HepG2 (cell line): ENCODE measurements around the gene LILRB3. TPM values are rescaled to one million over a fixed set of nuclear protein-coding genes. Genes with fewer than 3 reads are reported as not detected.

Experiments
- BRCA1 ChIP-seq: sonication (generic); formaldehyde crosslinking; IDR thresholded peaks from 2 replicates; pipeline ENCODE4 v1.4.0; 2020; ENCODE audit warnings: missing genetic modification reagents
- CENPT ChIP-seq: sonication (generic); formaldehyde crosslinking; IDR thresholded peaks from 2 replicates; pipeline ENCODE4 v1.8.0; 2022; ENCODE audit warnings: low read depth, mild to moderate bottlenecking, moderate library complexity, missing genetic modification reagents
- FOXA3 ChIP-seq: IDR thresholded peaks from 2 replicates; pipeline ENCODE4 v1.6.1; 2016; ENCODE audit warnings: missing genetic modification reagents, missing compliant biosample characterization
- GTF2F1 ChIP-seq: fragments of 150-350 bp; IDR thresholded peaks from 2 replicates; pipeline ENCODE4 v1.6.1; 2014; ENCODE audit warnings: low read length
- KLF9 ChIP-seq: IDR thresholded peaks from 2 replicates; pipeline ENCODE4 v1.6.1; 2016; ENCODE audit warnings: low read depth
- MTA3 ChIP-seq: sonication (generic); formaldehyde crosslinking; IDR thresholded peaks from 2 replicates; pipeline ENCODE4 v1.4.0; 2020; ENCODE audit warnings: missing genetic modification reagents
- MXD4 ChIP-seq: IDR thresholded peaks from 2 replicates; pipeline ENCODE4 v1.6.1; 2016; ENCODE audit warnings: mild to moderate bottlenecking, missing biosample characterization, missing genetic modification reagents
- NAIF1 ChIP-seq: sonication (generic); formaldehyde crosslinking; IDR thresholded peaks from 2 replicates; pipeline ENCODE4 v1.5.0; 2020; ENCODE audit warnings: mild to moderate bottlenecking, missing genetic modification reagents, borderline replicate concordance
- NCOA1 ChIP-seq: sonication (generic); formaldehyde crosslinking; IDR thresholded peaks from 2 replicates; pipeline ENCODE4 v1.9.0; 2021; ENCODE audit warnings: missing genetic modification reagents
- NRL ChIP-seq: sonication (generic); formaldehyde crosslinking; IDR thresholded peaks from 2 replicates; pipeline ENCODE4 v1.5.0; 2020; ENCODE audit warnings: missing genetic modification reagents, mild to moderate bottlenecking, moderate library complexity, borderline replicate concordance
- PCBP2 ChIP-seq: fragments of 200-400 bp; formaldehyde crosslinking; optimal IDR thresholded peaks from 2 replicates; pipeline ENCODE3; 2018; ENCODE audit warnings: low read length, low read depth; ENCODE audit not compliant: poor library complexity, severe bottlenecking
- TFE3 ChIP-seq: IDR thresholded peaks from 2 replicates; pipeline ENCODE4 v1.6.1; 2016
- ZFX ChIP-seq: sonication (generic); formaldehyde crosslinking; IDR thresholded peaks from 2 replicates; pipeline ENCODE4 v1.4.0; 2020; ENCODE audit warnings: mild to moderate bottlenecking, low read depth, missing genetic modification reagents, moderate library complexity
- ZFY ChIP-seq: sonication (generic); formaldehyde crosslinking; IDR thresholded peaks from 2 replicates; pipeline ENCODE4 v1.4.0; 2020; ENCODE audit warnings: missing genetic modification reagents
- ZMAT5 ChIP-seq: sonication (generic); formaldehyde crosslinking; IDR thresholded peaks from 2 replicates; pipeline ENCODE4 v1.5.0; 2020; ENCODE audit warnings: mild to moderate bottlenecking, low read depth, missing genetic modification reagents, borderline replicate concordance
- ZNF230 ChIP-seq: sonication (generic); formaldehyde crosslinking; IDR thresholded peaks from 2 replicates; pipeline ENCODE4 v1.4.0; 2020; ENCODE audit warnings: mild to moderate bottlenecking, missing genetic modification reagents
- ZNF7 ChIP-seq: IDR thresholded peaks from 2 replicates; pipeline ENCODE4 v1.6.1; 2016; ENCODE audit warnings: missing biosample characterization, missing genetic modification reagents
- polyA plus RNA-seq, 8 experiments: library from polyadenylated mRNA; depleted of rRNA in 3 of 8; stranded (reverse) in 7 of 8; unstranded in 1 of 8; fragments of >200 nt; fragmentation: Illumina TruSeq in 4 of 8; extraction: Trizol in 4 of 8; gene quantifications; 2 replicates each; pipeline versions ENCODE4 v1.2.1 to v1.2.3, GENCODE V29; 2011 to 2016; ENCODE audit warnings: low read depth in 4 of 8, missing spikeins in 1 of 8, mixed read lengths in 1 of 8; ENCODE audit not compliant: insufficient read depth in 1 of 8
- total RNA-seq, 5 experiments: library from RNA; depleted of rRNA; stranded (reverse); fragments of >200 nt; fragmentation: Illumina TruSeq; extraction: Trizol; gene quantifications; 2 replicates each; pipeline ENCODE4 v1.2.3, GENCODE V29; 2016; ENCODE audit warnings: low read depth in 1 of 5
- TF ChIP-seq, protein P1 (sequence below): sonication (generic); formaldehyde crosslinking; IDR thresholded peaks from 2 replicates; pipeline ENCODE4 v1.8.0; 2022; ENCODE audit warnings: missing genetic modification reagents, mild to moderate bottlenecking, moderate library complexity, borderline replicate concordance
- TF ChIP-seq, protein P2 (sequence below): sonication (generic); formaldehyde crosslinking; IDR thresholded peaks from 2 replicates; pipeline ENCODE4 v1.8.0; 2022; ENCODE audit warnings: mild to moderate bottlenecking, missing genetic modification reagents, moderate library complexity
- TF ChIP-seq, protein P3 (sequence below): sonication (generic); formaldehyde crosslinking; IDR thresholded peaks from 2 replicates; pipeline ENCODE4 v1.8.0; 2022; ENCODE audit warnings: mild to moderate bottlenecking, missing genetic modification reagents, moderate library complexity
- TF ChIP-seq, protein P4 (sequence below): sonication (generic); formaldehyde crosslinking; IDR thresholded peaks from 2 replicates; pipeline ENCODE4 v1.4.0; 2020; ENCODE audit warnings: missing genetic modification reagents

LILRB3 gene
- total and polyA plus RNA-seq, 2 of the 13 experiments (the other 11 are each of a cell fraction or from before 2014, with no cell fraction given), result 0.22 TPM; not detected in 1

- TF ChIP-seq, protein P1, sequence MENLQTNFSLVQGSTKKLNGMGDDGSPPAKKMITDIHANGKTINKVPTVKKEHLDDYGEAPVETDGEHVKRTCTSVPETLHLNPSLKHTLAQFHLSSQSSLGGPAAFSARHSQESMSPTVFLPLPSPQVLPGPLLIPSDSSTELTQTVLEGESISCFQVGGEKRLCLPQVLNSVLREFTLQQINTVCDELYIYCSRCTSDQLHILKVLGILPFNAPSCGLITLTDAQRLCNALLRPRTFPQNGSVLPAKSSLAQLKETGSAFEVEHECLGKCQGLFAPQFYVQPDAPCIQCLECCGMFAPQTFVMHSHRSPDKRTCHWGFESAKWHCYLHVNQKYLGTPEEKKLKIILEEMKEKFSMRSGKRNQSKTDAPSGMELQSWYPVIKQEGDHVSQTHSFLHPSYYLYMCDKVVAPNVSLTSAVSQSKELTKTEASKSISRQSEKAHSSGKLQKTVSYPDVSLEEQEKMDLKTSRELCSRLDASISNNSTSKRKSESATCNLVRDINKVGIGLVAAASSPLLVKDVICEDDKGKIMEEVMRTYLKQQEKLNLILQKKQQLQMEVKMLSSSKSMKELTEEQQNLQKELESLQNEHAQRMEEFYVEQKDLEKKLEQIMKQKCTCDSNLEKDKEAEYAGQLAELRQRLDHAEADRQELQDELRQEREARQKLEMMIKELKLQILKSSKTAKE (CRISPR knock-in tag), result no peak
- TF ChIP-seq, protein P2, sequence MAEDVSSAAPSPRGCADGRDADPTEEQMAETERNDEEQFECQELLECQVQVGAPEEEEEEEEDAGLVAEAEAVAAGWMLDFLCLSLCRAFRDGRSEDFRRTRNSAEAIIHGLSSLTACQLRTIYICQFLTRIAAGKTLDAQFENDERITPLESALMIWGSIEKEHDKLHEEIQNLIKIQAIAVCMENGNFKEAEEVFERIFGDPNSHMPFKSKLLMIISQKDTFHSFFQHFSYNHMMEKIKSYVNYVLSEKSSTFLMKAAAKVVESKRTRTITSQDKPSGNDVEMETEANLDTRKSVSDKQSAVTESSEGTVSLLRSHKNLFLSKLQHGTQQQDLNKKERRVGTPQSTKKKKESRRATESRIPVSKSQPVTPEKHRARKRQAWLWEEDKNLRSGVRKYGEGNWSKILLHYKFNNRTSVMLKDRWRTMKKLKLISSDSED (CRISPR knock-in tag), result no peak
- TF ChIP-seq NCOA1 (no peak), MXD4 (CRISPR knock-in tag) (no peak), CENPT (CRISPR knock-in tag) (no peak), ZFY (no peak), ZFX (CRISPR knock-in tag) (peak; percentile 15; the same call in 1 of the 2 replicates), NAIF1 (CRISPR knock-in tag) (no peak), KLF9 (CRISPR knock-in tag) (no peak), ZMAT5 (CRISPR knock-in tag) (no peak), FOXA3 (CRISPR knock-in tag) (peak; percentile 40), NRL (CRISPR knock-in tag) (peak; percentile 49; the same call in 1 of the 2 replicates), BRCA1 (CRISPR knock-in tag) (no peak), ZNF230 (CRISPR knock-in tag) (no peak), TFE3 (no peak), PCBP2 (no peak), MTA3 (no peak), ZNF7 (CRISPR knock-in tag) (no peak), GTF2F1 (no peak)
- TF ChIP-seq, protein P3, sequence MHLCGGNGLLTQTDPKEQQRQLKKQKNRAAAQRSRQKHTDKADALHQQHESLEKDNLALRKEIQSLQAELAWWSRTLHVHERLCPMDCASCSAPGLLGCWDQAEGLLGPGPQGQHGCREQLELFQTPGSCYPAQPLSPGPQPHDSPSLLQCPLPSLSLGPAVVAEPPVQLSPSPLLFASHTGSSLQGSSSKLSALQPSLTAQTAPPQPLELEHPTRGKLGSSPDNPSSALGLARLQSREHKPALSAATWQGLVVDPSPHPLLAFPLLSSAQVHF (CRISPR knock-in tag), result no peak
- TF ChIP-seq, protein P4, sequence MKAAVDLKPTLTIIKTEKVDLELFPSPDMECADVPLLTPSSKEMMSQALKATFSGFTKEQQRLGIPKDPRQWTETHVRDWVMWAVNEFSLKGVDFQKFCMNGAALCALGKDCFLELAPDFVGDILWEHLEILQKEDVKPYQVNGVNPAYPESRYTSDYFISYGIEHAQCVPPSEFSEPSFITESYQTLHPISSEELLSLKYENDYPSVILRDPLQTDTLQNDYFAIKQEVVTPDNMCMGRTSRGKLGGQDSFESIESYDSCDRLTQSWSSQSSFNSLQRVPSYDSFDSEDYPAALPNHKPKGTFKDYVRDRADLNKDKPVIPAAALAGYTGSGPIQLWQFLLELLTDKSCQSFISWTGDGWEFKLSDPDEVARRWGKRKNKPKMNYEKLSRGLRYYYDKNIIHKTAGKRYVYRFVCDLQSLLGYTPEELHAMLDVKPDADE (CRISPR knock-in tag), result no peak
These were observed 8.5 kb upstream of the LILRB3 start (continued) for GRCh38 chr19:54231077-54231931.
